ENCODE results near the gene IL1RL1.

GRCh38 chr2:102342888-102343287, 31.5 kb downstream of the IL1RL1 start:
- no peak for TF ChIP-seq CTCF (IDR thresholded peaks at IDR 0.05)
- no peak for TF ChIP-seq ATF3 (CRISPR knock-in tag; conservative IDR thresholded peaks at IDR 0.05)
- TF ChIP-seq GABPB1 (CRISPR knock-in tag; IDR thresholded peaks at IDR 0.05): no peak
- no peak for TF ChIP-seq USF2 (CRISPR knock-in tag; IDR thresholded peaks at IDR 0.05)
- TF ChIP-seq CREB1 (CRISPR knock-in tag; IDR thresholded peaks at IDR 0.05): no peak
- TF ChIP-seq CBFB (CRISPR knock-in tag; IDR thresholded peaks at IDR 0.05; ENCODE audit: low read depth): no peak
- no peak for TF ChIP-seq ZNF263 (CRISPR knock-in tag; IDR thresholded peaks at IDR 0.05; ENCODE audit: low read depth)
- no peak for TF ChIP-seq ZNF232 (CRISPR knock-in tag; IDR thresholded peaks at IDR 0.05)
- no peak for TF ChIP-seq SMAD4 (CRISPR knock-in tag; IDR thresholded peaks at IDR 0.05)
- TF ChIP-seq ESRRA (CRISPR knock-in tag; IDR thresholded peaks at IDR 0.05; ENCODE audit: borderline replicate concordance): no peak
- TF ChIP-seq FOXP4 (CRISPR knock-in tag; IDR thresholded peaks at IDR 0.05): no peak
- no peak for TF ChIP-seq CREM (CRISPR knock-in tag; IDR thresholded peaks at IDR 0.05)
- no peak for TF ChIP-seq E2F4 (CRISPR knock-in tag; IDR thresholded peaks at IDR 0.05; ENCODE audit: borderline replicate concordance, low read depth)

All from WTC11 (cell line).